ELF-1 (cell line): ENCODE measurements around the gene AIFM3.

ENCODE experiments used
- DNase-seq: peaks from one replicate; pipeline ENCODE4 v3.0.0-alpha.2; 2016; ENCODE audit warnings: low read depth, low spot score

AIFM3 gene

DNA sequence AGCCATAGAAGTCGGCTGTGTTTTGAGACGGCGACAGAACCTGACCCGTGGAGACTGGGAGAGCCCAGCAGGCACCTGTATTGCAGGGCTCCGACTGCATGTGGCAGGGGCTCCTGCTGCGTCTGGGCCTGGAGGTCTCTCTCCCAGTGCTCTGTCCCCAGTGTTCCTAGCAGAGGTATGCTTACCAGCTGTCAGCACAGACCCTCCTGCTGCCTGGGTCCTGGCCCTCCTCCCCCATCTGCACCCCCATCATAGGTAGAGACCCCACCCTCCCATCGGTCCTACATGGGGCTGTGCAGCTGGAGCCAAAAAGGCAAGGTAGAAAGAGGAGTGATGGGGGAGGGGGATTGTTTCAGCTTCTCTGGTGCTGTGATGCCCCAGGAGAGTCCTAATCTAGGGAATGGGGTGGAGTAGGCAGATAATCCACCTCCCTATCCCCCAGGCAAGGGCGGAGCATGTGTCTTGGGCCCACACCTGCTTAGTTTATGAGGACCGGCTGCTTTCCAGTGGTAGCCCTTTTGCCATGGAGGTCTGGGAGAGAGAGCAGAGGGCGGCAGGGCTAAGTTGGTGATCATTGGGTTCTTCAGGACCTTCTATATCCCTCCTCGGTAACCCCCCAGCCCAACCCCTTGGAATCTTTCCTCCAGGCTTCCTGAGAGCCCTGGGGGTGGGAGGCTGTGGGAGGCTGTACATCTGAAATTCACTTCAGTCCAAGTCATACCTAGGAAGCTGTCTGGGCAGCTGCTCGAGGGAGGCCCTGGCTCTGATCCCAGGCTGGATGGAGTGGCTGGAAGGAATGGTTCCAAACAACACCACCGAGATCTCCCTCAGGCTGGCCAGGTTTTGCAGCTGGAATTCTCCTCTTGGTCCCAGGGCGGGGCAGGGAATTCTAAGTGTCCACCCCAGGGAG is 60.0 kb downstream of the AIFM3 start:
- DNase-seq: no peak

DNA sequence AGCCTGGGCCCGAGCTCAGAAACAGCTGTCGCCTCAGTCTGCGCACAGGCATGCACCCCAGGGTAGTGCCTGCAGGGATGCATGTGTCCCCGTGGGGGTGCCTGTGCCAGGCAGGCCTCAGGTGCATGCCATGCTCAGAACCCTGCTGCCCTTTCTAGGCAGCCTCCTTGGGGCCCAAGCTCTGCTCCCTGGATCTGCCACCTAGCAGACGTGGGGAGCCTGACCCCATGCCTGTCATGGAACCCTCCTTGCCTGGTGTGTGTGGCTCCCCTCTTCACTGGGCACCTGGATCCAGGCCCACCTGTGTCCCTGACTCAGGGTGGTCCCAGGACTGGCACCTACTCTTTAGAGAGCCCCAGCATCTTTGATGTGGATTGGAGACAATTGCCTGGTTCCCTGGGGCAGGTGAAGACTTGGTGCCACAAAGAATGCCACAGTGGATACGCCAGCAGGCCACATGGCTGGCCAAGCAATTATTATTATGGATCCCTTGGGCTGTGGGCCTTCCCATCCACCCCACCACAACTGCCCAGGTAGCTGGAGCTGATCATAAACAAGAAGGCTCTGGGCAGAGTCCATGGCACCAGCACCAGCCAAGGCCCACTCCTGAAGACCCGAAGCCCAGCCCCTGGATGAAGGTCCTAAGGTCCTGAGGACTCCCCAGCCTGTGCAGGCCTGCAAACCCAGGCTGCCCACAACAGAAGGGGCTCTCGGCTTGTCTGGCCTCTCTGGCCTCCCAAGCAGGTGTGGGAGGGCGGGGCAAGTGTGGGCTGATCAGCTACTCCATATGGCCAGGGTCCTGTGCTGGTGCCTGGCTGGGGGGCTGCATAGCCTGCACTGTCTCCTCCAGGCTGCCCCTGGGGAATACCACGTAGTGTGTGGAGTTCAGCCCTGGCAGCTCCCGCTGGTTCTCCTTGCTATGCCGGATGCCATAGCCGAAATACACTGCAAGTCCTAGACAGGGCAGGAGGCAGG is 61.5 kb downstream of the AIFM3 start:
- no peak for DNase-seq

DNA sequence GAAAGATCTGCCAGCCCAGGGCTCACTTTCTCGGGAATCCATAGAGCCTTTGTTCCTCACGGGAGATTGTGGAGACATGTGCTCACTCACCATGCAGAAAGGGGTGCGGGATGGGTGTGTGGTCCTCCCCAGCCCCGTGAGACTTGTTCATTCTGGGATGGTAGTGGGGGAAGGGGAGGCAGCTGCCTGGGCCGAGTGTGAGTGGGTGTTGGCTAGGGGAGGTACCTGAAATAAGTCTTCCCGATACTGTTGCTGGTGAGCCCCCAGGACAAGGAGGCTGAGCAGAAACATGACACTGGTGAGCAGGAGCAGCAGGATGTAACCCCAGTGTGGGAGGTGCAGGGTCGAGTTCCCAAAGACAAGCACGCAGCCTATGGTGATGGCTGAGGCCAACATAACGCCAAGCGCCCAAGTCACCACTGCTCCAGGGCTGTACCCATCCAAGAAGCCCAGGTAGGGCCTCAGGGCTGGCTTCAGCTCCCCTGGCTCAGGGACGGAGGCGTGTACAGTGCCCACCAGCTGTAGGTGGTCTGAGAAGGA is 62.5 kb downstream of the AIFM3 start:
- no peak for DNase-seq

DNA sequence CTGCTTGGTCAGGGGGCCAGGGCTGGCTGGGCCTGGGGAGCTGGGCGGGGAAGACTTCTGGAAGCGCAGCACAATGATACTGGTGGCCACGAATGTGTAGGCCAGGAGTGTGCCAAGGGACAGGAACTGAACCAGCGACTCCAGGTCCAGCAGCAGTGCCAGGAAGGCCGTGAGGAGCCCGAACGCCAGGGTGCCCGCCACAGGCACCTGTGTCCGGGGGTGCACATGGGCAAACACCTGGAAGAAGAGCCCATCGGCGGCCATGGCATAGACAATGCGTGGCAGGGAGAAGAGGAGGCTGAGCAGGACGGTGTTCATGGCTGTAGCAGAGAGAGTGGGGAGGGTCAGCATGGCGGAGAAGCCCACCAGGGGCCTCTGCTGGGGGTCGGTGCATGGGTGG is 63.0 kb downstream of the AIFM3 start:
- DNase-seq: no peak
